ENCODE data around the gene PTPRS. TPM values are rescaled to one million over a fixed set of nuclear protein-coding genes. Genes with fewer than 3 reads are reported as not detected.
A peak's percentile ranks its signal among the peaks of the same experiment; 100 is the strongest.

The PTPRS gene
- total RNA-seq, 1 donor from 2014 or later = 167 TPM

- no peaks in the 10 kb centered on the region for H3K36me3 ChIP-seq
- Mint-ChIP-seq H3K4me3 (peak overlapping the region; percentile 33), H3K27ac (no peak overlapping the region), H3K9me3 (no peaks in the 10 kb centered on the region), H3K27me3 (ENCODE audit: insufficient read depth, low read depth) (peaks cover 10% of the 10 kb centered on the region), H3K36me3 (peaks cover 9% of the 10 kb centered on the region), H3K4me1 (peaks cover 6% of the 10 kb centered on the region)
- peaks cover 6% of the 10 kb centered on the region for H3K4me1 ChIP-seq
- H3K27me3 ChIP-seq = no peaks in the 10 kb centered on the region
- DNase-seq (ENCODE audit: low spot score) = no peak
- TF ChIP-seq CTCF (IDR thresholded peaks at IDR 0.05) (no peak), EZH2 (IDR thresholded peaks at IDR 0.05) (no peak), EZH2phosphoT487 (IDR thresholded peaks at IDR 0.05) (no peak)
- no peak overlapping the region for H3K9ac ChIP-seq
- no peak overlapping the region for H2AFZ ChIP-seq (replicated peaks)
- H3K4me2 ChIP-seq = no peak overlapping the region
- H4K20me1 ChIP-seq (ENCODE audit: low read depth) = peaks cover 97% of the 10 kb centered on the region
- H3K9me3 ChIP-seq (ENCODE audit: low read depth) = no peaks in the 10 kb centered on the region
- peaks cover 25% of the 10 kb centered on the region for H3F3A ChIP-seq (ENCODE audit: low read depth)
- H3K4me3 ChIP-seq = no peak overlapping the region
- peaks cover 89% of the 10 kb centered on the region for H3K79me2 ChIP-seq (ENCODE audit: low read depth)
- H3K27ac ChIP-seq = no peak overlapping the region
Observed at GRCh38 chr19:5298471-5298901, 42.1 kb downstream of the PTPRS start.

- H3K27ac ChIP-seq = no peak overlapping the region
- no peaks in the 10 kb centered on the region for H3K27me3 ChIP-seq
- H3K9ac ChIP-seq = no peak overlapping the region
- Mint-ChIP-seq H3K27me3 (ENCODE audit: insufficient read depth, low read depth) (peaks cover 10% of the 10 kb centered on the region), H3K36me3 (peaks cover 9% of the 10 kb centered on the region), H3K27ac (no peak overlapping the region), H3K4me1 (peaks cover 6% of the 10 kb centered on the region), H3K4me3 (no peak overlapping the region), H3K9me3 (no peaks in the 10 kb centered on the region)
- no peak overlapping the region for H3K4me3 ChIP-seq
- DNase-seq (ENCODE audit: low spot score) = no peak
- H3F3A ChIP-seq (ENCODE audit: low read depth) = peaks cover 27% of the 10 kb centered on the region
- no peaks in the 10 kb centered on the region for H3K9me3 ChIP-seq (ENCODE audit: low read depth)
- peaks cover 96% of the 10 kb centered on the region for H4K20me1 ChIP-seq (ENCODE audit: low read depth)
- TF ChIP-seq EZH2 (IDR thresholded peaks at IDR 0.05) (no peak), CTCF (IDR thresholded peaks at IDR 0.05) (no peak), EZH2phosphoT487 (IDR thresholded peaks at IDR 0.05) (no peak)
- no peaks in the 10 kb centered on the region for H3K36me3 ChIP-seq
- peaks cover 86% of the 10 kb centered on the region for H3K79me2 ChIP-seq (ENCODE audit: low read depth)
- peaks cover 9% of the 10 kb centered on the region for H3K4me1 ChIP-seq
- H3K4me2 ChIP-seq = no peak overlapping the region
- no peak overlapping the region for H2AFZ ChIP-seq (replicated peaks)
Observed at GRCh38 chr19:5297272-5297669, 43.3 kb downstream of the PTPRS start.

GRCh38 chr19:5296457-5297271 lies 43.9 kb downstream of the PTPRS start:
- Mint-ChIP-seq H3K9me3 (no peaks in the 10 kb centered on the region), H3K27ac (peak overlapping the region; percentile 54), H3K4me1 (peaks cover 10% of the 10 kb centered on the region), H3K27me3 (ENCODE audit: insufficient read depth, low read depth) (peaks cover 12% of the 10 kb centered on the region), H3K36me3 (peaks cover 9% of the 10 kb centered on the region), H3K4me3 (no peak overlapping the region)
- Histone ChIP-seq H3K4me3 (no peak overlapping the region), H3K9me3 (ENCODE audit: low read depth) (no peaks in the 10 kb centered on the region), H3K4me1 (peaks cover 15% of the 10 kb centered on the region), H3K9ac (no peak overlapping the region), H3K27ac (no peak overlapping the region), H2AFZ (replicated peaks) (no peak overlapping the region), H3F3A (ENCODE audit: low read depth) (peaks cover 27% of the 10 kb centered on the region), H4K20me1 (ENCODE audit: low read depth) (peaks cover 96% of the 10 kb centered on the region), H3K79me2 (ENCODE audit: low read depth) (peaks cover 86% of the 10 kb centered on the region), H3K36me3 (no peaks in the 10 kb centered on the region), H3K4me2 (no peak overlapping the region), H3K27me3 (no peaks in the 10 kb centered on the region)
- DNase-seq (ENCODE audit: low spot score) = no peak
- no peak for TF ChIP-seq CTCF (IDR thresholded peaks at IDR 0.05)
- TF ChIP-seq EZH2 (IDR thresholded peaks at IDR 0.05) = no peak
- TF ChIP-seq EZH2phosphoT487 (IDR thresholded peaks at IDR 0.05) = no peak

Data from neural progenitor cell (in vitro differentiated cells).